Neutrophil (primary cell): ENCODE measurements around the gene STK32C.

ENCODE experiments used
- H3K27ac ChIP-seq: fragments of 200-600 bp; sonication (generic); 2 replicates; pipeline ENCODE4 v1.5.1; 2016; ENCODE audit warnings: mild to moderate bottlenecking, moderate library complexity
- H3K27me3 ChIP-seq: fragments of 200-600 bp; sonication (generic); 2 replicates; pipeline ENCODE4 v1.6.0; 2016; ENCODE audit warnings: mild to moderate bottlenecking
- H3K36me3 ChIP-seq: fragments of 200-600 bp; sonication (generic); 2 replicates; pipeline ENCODE4 v1.5.1; 2017
- H3K4me1 ChIP-seq, 2 experiments: fragments of 200-600 bp in 1 of 2; sonication (generic) in 1 of 2; 1 replicate in 1 of 2; 2 replicates in 1 of 2; pipeline versions ENCODE4 v1.5.1 to v1.6.1; 2013 to 2016; ENCODE audit warnings: low read depth in 1 of 2, low read length in 1 of 2, mild to moderate bottlenecking in 1 of 2, moderate library complexity in 1 of 2; ENCODE audit not compliant: control insufficient read depth in 1 of 2, insufficient read depth in 1 of 2
- H3K4me3 ChIP-seq, 2 experiments: fragments of 200-600 bp in 1 of 2; sonication (generic) in 1 of 2; 1 replicate in 1 of 2; 2 replicates in 1 of 2; pipeline ENCODE4 v1.5.1; 2013 to 2016; ENCODE audit warnings: low read depth in 1 of 2, low read length in 1 of 2, mild to moderate bottlenecking in 1 of 2, moderate library complexity in 1 of 2
- H3K9me3 ChIP-seq: fragments of 200-600 bp; sonication (generic); 2 replicates; pipeline ENCODE4 v1.5.1; 2016
- CTCF ChIP-seq: fragments of 200-600 bp; sonication (generic); IDR thresholded peaks from 2 replicates; pipeline ENCODE4 v1.5.1; 2016; ENCODE audit warnings: antibody characterized with exemption

Gene STK32C

GRCh38 chr10:132210766-132211165, 97.0 kb downstream of the STK32C start:
- TF ChIP-seq CTCF: no peak
- H3K4me1 ChIP-seq: no peaks in the 10 kb centered on the region
- H3K27ac ChIP-seq: no peak overlapping the region
- H3K9me3 ChIP-seq: no peaks in the 10 kb centered on the region
- H3K27me3 ChIP-seq: no peaks in the 10 kb centered on the region
- H3K4me3 ChIP-seq: no peak overlapping the region
- peaks cover 10% of the 10 kb centered on the region for H3K36me3 ChIP-seq

DNA sequence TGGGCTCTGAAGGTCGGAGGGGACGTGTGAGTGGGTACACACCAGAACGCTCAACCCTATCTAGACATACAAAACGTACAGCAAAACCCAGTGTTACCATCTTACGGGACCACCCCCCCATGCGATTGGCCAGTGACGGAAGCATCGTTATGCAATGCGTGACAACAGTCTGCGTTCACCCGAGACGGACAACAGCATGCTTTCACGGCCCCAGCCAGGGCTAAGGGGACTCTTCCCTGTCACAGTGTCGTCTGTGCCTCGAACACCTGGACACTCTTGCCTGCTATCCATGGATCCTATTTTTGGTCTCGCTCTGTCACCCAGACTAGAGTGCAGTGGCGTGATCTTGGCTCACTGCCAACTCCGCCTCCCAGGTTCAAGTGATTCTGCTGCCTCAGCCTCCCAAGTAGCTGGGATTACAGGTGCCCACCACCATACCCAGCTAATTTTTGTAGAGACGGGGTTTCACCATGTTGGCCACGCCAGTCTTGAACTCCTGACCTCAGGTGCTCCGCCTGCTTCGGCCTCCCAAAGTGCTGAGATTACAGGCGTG, 97.7 kb downstream of the STK32C start:
- Histone ChIP-seq H3K27me3 (no peaks in the 10 kb centered on the region), H3K4me1 (no peaks in the 10 kb centered on the region), H3K4me3 (no peak overlapping the region), H3K36me3 (peaks cover 10% of the 10 kb centered on the region), H3K9me3 (no peaks in the 10 kb centered on the region), H3K27ac (no peak overlapping the region)
- TF ChIP-seq CTCF: no peak

- Histone ChIP-seq H3K4me1 (no peaks in the 10 kb centered on the region), H3K36me3 (peaks cover 10% of the 10 kb centered on the region), H3K27ac (no peak overlapping the region), H3K4me3 (no peak overlapping the region), H3K27me3 (no peaks in the 10 kb centered on the region), H3K9me3 (no peaks in the 10 kb centered on the region)
- no peak for TF ChIP-seq CTCF
Observed at GRCh38 chr10:132209130-132209529, 98.6 kb downstream of the STK32C start.

- Histone ChIP-seq H3K27me3 (no peaks in the 10 kb centered on the region), H3K27ac (no peak overlapping the region), H3K36me3 (peaks cover 10% of the 10 kb centered on the region), H3K9me3 (no peaks in the 10 kb centered on the region), H3K4me3 (no peak overlapping the region), H3K4me1 (no peaks in the 10 kb centered on the region)
- no peak for TF ChIP-seq CTCF
Observed at GRCh38 chr10:132208462-132209050, 99.2 kb downstream of the STK32C start.

GRCh38 chr10:132207536-132208461, 100.0 kb downstream of the STK32C start:
- H3K36me3 ChIP-seq: peaks cover 10% of the 10 kb centered on the region
- H3K4me3 ChIP-seq: no peak overlapping the region
- no peaks in the 10 kb centered on the region for H3K27me3 ChIP-seq
- no peaks in the 10 kb centered on the region for H3K9me3 ChIP-seq
- H3K4me1 ChIP-seq: no peaks in the 10 kb centered on the region
- TF ChIP-seq CTCF: no peak
- no peak overlapping the region for H3K27ac ChIP-seq
